ENCODE results near the gene LMOD3. TPM values are rescaled to one million over a fixed set of nuclear protein-coding genes. Genes with fewer than 3 reads are reported as not detected.

LMOD3 gene
- total RNA-seq, 1 donor from 2014 or later = under 0.01 TPM

Other genes with a start within 250 kb of the LMOD3 start
- under 0.01 TPM for gene TAFA4, start 190.0 kb downstream of the LMOD3 start, total RNA-seq
- 8.1 TPM for gene EOGT, start 108.9 kb downstream of the LMOD3 start, total RNA-seq
- gene TMF1, start 70.3 kb downstream of the LMOD3 start, total RNA-seq = 30.0 TPM
- gene UBA3, start 42.2 kb downstream of the LMOD3 start, total RNA-seq = 76.2 TPM
- 47.2 TPM for gene ARL6IP5, start 37.7 kb downstream of the LMOD3 start, total RNA-seq